T47D (cell line): ENCODE measurements around the gene PSMB3.

Experiments used
- DNase-seq, 2 experiments: peaks; one replicate each; pipeline versions ENCODE4 v3.0.0 to v3.0.0-alpha.2; 2011 to 2012; ENCODE audit warnings: low read depth in 1 of 2, low spot score in 1 of 2
- JUND ChIP-seq: IDR thresholded peaks from 2 replicates; pipeline ENCODE4 v1.6.1; 2012; ENCODE audit warnings: low read depth
- in situ Hi-C: cut with HindIII; loops from 2 replicates; pipeline ENCODE4 v1.10.0; 2016; ENCODE audit warnings: low sequenced_read_pairs, low pct_unique_long_range_greater_than_20kb

Gene PSMB3

DNA sequence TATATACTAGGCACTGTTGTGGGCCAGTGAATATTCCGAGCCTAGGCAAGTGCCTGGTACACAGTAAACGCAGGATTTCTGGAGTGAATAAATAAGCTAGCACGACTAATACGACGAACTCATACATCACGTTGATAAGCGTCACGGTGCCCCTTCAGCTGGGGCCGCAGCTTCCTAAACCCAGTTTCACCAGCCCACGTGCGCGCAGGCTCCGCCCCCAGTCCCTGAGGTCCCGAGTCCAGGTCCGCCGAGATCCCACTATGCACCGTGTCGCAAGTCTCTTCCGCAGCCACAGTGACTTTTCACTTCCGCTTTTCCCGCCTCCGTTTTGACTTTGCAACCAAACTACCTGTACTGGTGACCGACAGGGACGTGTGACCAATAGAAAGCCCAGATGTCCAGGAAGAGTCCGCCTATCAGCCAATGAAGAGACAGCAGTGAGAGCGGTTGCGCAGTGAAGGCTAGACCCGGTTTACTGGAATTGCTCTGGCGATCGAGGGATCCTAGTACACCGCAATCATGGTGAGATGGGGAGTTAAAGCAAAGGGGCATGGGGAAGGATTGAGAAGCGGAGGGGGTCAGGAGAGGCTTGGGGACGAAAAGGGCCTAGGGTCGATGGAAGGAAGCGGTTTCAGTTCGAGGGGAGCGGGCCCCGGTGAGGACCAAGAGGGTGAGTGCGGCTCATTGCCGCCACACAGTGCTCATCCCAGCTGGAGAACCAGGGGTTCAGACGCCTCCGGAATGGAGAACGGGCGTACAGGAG is at the start of gene PSMB3:
PSMB3 (plus strand) TSS at position 434 of the 763 bp plus-strand sequence; CDS start at position 520, 86 bp downstream.
- DNase-seq, result peak; percentile 99 to 100
- no peak for TF ChIP-seq JUND
- in situ Hi-C loops, result no loop called here

DNA sequence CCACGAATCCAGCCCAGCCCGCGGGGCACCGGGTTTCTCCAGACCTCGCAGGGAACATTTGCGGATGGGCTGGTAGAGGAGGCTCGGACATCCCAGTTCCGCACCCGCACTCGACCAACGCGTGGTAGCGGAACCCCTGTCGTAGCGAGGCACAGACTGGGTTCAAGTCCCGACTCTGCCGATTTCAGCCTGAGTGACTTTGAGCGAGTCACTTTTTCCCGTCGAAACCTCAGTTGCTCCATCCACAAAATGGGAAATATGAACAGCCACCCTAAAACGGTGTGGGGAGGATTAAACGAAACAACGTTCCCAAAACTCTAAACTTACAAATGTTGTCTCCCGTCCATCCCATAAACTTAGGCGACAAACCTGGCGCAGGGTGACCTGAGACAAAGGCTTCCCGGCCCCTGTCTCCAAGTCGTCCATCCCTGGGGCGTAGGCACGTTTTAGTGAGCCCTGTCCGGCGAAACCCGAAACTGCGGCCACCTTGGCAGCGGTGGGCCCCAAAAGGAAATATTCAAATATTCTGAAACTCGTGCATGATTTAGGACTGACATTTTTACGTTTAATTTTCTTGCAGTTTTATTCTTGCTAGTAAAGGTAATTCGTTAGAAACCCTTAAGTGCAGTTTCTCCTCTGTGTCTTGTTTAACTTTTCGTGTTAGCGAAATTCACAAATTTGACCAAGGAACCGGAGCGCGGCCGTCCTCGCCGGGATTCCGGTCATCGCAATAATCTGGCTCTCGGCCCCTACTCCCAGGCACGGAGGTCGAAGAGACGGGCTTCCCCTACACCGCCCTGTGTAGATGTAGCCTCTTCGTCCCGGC is 49.4 kb upstream of the PSMB3 start:
- DNase-seq, result peak in 1 of 2 experiments; percentile 54
- no peak for TF ChIP-seq JUND
- in situ Hi-C loops, result no loop called here

DNA sequence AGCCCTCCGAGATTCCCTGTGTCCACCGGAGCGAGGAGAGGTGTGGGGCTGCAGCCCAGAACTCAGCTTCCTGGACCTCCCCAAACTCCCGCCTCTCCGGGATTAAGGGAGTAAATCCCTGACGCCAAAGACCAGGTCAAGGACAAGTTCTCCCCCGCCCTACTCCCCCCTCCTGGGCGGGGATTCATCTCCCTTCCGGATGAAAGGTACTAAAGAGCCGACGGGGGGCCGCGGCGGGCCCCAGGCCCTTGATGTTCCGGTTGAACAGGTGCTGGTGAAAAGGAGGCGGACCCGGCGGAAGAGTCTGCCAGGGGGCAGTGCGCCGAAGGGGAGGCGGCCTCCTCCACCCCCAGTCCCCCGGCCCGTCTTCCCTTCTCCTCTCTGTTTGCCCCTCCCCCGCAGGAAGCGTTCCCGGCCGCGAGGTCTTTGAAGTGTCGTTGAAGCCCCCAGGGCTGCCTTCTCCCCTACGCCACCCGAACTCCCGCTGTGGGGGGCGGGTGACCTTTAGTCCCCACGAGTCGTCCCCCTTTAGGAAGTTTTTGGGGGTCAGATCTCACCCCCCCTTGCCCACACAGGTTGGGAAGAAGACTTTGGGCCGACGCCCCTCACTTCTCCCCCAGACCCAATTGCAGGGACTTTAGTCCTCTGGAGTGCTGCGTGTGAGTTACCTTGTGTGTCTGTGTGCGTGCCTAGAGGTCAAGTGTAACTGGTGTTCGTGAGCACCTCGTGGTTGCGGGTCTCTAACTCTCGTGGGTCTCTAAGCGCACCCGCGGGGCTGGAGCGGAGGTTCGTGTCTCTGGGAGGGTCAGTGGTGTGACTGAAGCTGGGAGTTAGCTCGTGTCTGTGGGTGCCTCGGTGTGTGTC is 48.6 kb upstream of the PSMB3 start:
- TF ChIP-seq JUND, result no peak
- peak; percentile 91 to 99 for DNase-seq
- in situ Hi-C loops, result no loop called here

DNA sequence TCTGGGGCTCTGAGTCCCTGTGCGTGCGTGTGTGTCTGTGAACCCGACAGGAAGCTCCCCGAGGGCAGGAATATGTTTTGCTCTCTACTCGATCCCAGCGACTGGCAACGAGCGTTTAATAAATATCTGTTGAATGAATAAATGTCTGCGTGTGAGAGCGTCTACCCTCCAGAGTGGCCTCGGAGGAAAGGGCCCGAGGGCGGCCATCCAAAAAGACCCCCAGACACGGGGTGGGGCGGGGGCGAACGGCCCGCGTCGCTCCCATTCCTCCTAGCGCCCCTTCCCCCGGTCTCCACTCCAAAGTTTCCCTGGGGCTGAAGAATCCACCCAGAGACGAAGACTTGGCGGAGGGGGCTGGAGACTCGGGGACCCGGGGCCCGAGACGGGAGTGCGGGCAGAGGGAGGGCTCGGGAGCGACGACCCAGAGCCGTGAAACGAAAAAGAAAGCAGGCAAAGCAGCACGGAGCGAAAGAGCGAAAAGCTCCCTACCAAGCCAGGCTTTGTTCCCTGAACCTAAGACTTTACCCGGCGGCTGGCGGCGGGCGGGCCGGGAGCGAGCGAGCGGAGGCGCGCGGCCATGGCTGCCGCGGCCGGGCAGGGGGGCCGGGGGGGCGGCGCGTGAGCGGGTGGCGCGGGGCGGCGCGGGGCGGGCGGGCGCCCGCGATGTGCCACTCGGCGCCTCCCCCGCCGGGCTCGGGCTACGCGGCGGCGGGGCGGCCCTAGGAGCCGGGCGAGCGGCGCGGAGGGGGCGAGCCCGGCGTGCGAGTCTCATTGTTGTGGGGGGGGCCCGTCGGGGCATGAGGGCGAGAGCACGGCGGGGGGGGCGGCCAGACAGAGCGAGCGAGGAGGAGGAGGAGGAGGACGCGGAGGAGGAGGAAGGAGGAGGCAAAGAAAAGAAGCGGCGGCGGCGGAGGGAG is 47.7 kb upstream of the PSMB3 start, which contains the start of gene MLLT6:
MLLT6 (plus strand) TSS at position 668 of the 917 bp plus-strand sequence. CDS start 360 bp downstream, outside the sequence.
- TF ChIP-seq JUND, result no peak
- peak; percentile 73 to 91 for DNase-seq
- in situ Hi-C loops, result no loop called here

DNA sequence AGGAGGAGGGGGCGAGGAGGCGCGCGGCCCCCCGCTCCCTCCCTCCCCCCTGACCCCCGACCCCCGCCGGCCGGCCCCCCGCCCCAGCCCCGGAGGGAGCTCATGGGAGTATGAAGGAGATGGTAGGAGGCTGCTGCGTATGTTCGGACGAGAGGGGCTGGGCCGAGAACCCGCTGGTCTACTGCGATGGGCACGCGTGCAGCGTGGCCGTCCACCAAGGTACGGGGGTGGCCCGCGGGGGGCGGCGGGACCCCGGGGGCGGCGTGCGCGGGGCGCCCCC is 47.1 kb upstream of the PSMB3 start:
- peak in 1 of 2 experiments; percentile 49 for DNase-seq
- TF ChIP-seq JUND, result no peak
- in situ Hi-C loops, result no loop called here

DNA sequence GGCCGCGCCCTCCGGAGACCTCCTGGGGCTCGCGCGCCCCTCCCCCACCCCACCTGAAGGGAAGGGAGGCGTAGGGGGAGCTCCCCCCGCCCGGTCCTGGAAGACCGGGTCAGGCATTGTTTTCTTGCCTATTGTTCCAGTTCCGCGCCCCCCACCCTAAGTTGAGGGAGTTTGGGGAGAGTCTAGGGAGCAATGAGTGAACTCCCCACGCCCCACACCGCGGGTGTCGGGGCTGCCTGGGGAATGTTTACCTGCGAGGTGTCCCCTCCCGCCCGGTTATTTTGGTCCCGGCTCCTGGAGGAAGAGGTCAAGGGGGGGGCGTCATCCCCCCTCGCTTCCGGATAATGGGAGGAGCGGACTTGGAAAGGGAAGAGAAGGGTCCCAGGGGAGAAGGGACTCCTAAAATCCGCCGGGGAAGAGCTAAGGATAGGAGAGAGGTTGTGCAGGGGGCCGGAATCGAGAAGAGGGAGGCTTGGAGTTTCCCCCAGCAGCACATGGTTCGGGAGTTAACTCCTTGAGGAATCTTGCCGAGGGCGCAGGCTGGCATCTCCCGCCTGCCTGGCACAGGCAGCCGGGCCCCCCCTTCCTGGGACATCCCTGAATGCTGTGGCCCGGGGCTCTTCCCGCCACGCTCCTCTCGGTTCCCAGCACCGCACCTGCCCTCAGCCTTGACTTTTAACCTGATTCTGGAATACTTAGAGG is 46.6 kb upstream of the PSMB3 start:
- no peak for TF ChIP-seq JUND
- peak; percentile 44 to 68 for DNase-seq
- in situ Hi-C loops, result no loop called here

DNA sequence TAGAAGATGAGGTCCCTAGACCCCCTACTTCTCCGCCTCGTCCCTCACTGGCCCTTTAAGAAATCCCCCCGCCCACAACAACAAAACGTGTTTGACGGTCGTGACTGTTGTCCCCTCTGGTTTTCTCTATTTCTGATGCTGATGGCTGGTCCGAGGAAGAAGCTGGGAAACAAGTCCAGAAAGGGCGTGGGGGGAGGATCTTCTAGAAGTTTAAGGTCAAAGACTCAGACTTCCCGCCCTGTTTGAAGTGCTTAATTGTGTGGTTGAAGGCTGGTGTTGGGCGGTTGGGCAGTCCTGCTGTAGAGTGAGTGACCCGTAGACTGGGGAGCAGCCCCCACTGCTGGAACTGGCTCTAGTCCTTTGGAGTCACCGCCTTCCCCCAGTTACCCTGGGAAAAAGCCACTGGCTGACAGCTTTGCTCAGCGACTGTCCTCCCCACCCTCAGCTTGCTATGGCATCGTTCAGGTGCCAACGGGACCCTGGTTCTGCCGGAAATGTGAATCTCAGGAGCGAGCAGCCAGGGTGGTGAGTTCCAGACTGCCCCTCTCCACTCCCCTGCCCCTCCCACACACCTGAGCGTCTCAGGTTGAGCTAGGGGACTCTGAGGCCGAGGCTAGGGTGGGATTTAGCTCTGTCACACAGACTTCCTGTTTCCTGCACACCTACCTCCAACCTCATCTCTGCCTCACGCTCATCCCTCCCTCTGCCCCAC is 45.9 kb upstream of the PSMB3 start:
- peak in 1 of 2 experiments; percentile 52 for DNase-seq
- in situ Hi-C loops, result no loop called here
- no peak for TF ChIP-seq JUND

DNA sequence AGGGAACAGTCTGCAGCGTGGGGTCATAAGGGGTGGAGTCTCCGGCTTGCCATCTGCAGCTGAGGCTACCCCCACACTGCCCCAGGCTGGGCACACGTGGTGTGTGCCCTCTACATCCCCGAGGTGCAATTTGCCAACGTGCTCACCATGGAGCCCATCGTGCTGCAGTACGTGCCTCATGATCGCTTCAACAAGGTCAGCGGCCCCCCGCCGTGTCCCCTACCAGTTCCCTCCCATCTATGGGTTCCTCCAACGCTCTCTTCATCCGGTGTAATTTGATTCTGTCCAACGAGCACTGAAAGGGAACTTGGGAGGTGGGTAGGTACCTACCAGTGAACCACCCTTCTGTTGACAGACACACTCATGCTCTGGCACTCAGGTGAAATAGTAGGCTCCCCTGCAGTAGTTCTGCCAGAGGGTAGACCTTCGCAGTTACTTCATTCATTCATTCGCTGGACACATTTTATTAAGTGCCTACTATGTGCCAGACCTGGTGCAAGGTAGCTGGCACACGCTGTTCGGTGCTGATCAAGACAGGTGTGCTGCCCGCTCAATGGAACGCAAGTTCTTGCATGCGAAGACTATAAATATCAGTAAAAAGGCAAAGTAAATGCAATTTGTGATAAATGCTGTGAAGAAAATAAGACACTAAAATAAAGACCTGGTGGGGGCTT is 44.7 kb upstream of the PSMB3 start:
- in situ Hi-C loops, result no loop called here
- no peak for TF ChIP-seq JUND
- no peak for DNase-seq

DNA sequence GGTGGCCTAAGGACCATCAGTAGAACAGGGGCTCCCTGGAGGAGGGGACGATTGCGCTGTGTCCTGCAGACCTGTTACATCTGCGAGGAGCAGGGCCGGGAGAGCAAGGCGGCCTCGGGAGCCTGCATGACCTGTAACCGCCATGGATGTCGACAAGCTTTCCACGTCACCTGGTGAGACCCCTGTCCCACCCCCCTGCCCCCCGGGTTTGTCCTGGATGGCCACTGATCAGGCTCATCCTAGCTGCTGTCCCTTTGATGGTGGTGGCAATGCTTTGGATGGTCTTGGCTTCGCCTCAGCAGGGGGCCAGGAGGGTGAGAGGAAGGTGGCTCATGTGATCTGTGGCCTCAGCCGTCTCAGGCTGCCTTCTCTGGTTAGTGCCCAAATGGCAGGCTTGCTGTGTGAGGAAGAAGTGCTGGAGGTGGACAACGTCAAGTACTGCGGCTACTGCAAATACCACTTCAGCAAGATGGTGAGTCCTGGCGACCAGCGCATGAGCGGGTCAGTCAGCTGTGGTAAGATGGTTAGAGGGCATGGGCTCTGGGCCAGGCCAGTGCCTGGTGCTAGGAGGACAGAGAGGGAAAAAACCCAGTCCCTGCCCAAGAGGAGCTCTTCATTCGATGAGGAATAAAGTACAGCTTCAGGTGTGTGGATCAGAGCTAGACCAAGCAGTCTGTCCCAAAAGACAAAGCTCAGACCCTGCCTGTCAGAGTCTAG is 43.3 kb upstream of the PSMB3 start:
- no peak for DNase-seq
- TF ChIP-seq JUND, result no peak
- in situ Hi-C loops, result no loop called here
